HG03558 (cell line): ENCODE results near the gene CARD11.

Source experiments
- ATAC-seq: cut with Tn5 transposase; IDR thresholded peaks from one replicate; pipeline ENCODE4 v1.9.1; 2021; ENCODE audit warnings: moderate number of reproducible peaks; ENCODE audit not compliant: unreplicated experiment; ENCODE audit errors: extremely low read depth

Gene CARD11

GRCh38 chr7:2953099-2953498 is 90.6 kb downstream of the CARD11 start:
- no peak for ATAC-seq

DNA sequence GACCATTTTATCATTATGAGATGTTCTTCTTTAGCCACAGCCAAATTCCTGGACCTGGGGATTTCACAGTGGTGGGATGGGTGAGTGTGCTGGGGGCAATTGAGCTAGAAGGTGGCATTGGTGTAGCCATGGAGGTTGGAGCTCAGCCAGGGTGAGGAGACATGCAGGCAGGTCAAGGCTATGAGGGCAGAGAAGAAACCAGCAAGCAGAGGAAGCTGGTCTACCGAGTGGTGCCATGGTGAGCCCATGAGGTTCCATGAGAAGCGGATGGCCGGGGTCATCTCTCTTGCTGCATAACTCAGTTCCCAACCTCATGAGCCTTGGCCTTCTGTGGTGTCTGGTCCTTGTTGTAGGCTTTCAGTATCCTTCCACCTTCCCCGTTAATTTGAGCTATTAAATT is 91.4 kb downstream of the CARD11 start:
- no peak for ATAC-seq

DNA sequence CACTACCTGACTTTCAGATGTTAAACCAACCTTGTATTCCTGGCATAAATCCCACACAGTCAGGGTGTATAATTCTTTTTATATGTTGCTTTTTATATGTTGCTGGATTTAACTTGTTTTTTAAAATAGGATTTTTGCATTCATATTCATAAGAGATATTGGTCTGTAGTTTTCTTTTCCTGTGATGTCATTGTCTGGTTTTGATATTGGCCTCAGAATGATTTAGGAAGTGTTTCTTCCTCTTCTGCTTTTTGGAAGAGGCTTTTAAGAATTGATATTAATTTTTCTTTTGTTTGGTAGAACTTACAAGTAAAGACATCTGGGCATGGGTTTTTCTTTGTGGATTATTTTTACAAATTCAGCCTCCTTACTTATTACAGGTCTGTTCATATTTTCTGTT is 93.1 kb downstream of the CARD11 start:
- ATAC-seq, result no peak

DNA sequence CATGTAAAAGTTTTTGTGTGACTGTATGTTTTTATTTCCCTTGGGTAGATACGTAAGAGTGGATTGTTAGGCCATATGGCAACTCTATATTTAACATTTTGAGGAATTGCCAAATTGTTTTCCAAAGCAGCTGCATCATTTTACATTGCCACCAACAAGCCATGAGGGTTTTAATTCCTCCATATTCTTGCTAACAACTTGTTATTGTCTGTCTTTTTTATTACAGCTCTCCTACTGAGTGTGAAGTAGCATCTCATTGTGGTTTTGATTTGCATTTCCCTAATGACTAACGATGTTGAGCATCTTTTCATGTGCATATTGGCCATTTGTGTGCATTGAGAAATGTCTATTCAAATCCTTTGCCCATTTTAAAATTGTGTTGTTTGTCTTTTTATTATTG is 94.9 kb downstream of the CARD11 start:
- no peak for ATAC-seq

DNA sequence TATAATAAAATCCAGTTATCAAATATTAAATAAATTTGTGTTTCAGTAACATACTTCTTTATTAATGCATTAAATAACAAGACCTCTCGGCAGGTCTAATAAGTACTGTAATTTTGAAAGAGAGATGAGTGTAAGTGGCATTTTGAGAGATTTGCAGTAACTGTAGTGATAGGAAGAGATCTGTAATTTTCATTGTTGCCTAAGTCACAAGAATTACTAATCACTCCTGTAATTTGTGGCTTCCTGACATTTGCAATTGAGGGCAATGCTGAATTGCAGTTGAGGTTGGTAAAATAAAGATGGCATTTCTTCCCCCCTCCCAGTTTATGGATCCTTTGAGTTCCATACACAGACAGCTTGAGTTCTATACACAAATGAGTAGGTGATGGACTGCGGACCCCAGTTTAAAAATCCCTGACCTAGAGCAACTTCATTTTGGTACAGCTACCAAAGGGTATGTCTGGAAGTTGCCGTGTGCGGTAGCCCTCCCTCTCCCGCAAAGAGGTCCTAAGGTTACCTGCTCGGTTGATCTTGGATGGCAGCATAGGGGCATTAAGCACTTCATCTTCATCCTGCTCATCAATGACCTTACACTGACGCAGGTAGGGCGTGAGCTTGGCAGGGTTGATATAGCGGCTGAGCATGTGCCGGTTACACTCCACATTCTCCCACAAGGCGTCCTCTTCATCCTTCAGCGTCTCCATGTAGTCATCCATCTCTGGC is 96.4 kb downstream of the CARD11 start:
- ATAC-seq, result no peak

- ATAC-seq, result no peak
Observed at GRCh38 chr7:2945171-2945570, 98.5 kb downstream of the CARD11 start.

GRCh38 chr7:2944739-2945138 is 98.9 kb downstream of the CARD11 start:
- no peak for ATAC-seq

GRCh38 chr7:2943851-2944601 is 99.6 kb downstream of the CARD11 start:
- ATAC-seq, result no peak

GRCh38 chr7:2941216-2941859 is 102.3 kb downstream of the CARD11 start:
- no peak for ATAC-seq

GRCh38 chr7:2940466-2940865 is 103.2 kb downstream of the CARD11 start:
- no peak for ATAC-seq

DNA sequence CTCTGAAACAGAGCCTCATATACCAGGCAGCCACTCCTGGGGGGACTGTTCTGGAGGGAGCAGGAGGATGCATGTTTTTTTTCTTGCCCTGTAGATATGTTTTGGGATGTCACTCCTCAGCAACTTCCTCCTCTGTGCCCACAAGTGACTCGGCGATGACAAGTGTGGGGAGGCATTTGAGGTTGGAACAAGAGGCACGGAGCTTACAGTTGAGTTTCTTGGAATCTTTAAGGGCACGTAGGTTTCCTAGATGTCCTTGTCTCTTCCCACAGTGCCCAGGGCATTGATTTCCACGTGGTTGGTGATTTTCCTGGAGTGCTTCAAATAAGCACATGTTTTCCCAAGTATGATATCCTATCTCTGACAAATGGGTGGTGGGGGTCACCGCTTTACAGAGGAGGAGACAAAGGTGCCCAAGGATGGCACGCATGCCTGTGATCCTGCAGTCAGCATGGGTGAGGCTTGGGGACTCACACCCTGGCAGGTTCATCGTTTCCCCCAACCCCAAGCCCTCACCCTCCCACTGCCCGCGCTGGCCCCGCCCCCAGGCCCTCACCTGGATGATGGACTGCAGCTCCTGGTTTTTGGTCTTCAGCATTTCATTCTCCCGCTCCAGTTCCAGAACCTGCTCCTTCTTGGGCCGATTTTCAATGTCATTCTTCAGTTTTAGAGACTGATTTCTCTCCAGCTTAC is 104.3 kb downstream of the CARD11 start:
- no peak for ATAC-seq

DNA sequence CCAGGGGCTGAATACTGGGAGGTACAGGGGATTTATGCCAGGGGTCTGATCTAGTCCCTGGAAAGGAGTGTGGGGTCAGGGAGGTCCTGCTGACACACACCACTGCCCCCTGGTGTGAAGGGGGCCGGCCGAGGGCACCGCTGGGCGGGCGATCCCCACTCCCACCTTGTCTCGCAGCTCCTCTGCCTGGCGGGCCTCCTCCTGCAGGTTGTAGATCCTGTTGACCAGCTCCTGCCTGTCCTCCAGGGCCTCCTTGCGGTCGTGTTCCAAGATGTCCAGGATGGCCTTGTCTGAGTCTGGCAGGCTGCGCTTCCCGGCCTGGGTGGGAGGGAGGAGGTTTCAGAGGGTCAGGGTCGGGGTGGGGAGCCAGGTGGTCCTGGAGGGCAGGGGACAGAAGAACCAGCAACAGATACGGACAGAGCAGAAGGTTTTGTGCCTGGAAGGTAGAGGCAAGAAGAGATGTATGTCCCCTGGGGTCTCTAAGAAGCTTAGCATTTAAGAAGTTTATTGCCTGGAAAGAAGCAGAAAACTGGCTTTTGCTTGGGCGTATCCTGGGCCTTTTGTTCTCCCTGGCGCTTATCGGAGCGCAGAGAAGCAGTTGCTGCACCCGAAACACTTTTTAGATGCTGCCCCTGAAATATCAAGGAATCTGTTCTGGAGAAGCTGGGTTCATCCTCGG is 105.0 kb downstream of the CARD11 start:
- ATAC-seq, result no peak

- ATAC-seq, result no peak
Observed at GRCh38 chr7:2937701-2938513, 105.8 kb downstream of the CARD11 start.

- ATAC-seq, result no peak
Observed at GRCh38 chr7:2936891-2937580, 106.6 kb downstream of the CARD11 start.

DNA sequence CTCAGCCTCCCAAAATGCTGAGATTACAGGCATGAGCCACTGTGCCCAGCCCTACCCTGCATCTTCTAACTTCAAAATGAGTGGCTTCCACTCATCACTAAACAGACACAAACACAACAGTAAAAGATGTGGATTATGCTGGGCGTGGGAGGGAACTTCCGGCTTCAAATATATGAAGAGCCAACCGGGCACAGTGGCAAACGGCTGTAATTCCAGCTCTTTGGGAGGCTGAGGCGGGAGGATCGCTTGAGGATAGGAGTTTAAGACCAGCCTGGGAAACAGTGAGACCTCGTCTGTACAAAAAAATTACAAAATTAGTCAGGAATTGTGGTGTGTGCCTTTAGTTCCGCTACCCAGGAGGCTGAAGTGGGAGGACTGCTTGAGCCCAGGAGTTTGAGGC is 107.4 kb downstream of the CARD11 start:
- ATAC-seq, result no peak

DNA sequence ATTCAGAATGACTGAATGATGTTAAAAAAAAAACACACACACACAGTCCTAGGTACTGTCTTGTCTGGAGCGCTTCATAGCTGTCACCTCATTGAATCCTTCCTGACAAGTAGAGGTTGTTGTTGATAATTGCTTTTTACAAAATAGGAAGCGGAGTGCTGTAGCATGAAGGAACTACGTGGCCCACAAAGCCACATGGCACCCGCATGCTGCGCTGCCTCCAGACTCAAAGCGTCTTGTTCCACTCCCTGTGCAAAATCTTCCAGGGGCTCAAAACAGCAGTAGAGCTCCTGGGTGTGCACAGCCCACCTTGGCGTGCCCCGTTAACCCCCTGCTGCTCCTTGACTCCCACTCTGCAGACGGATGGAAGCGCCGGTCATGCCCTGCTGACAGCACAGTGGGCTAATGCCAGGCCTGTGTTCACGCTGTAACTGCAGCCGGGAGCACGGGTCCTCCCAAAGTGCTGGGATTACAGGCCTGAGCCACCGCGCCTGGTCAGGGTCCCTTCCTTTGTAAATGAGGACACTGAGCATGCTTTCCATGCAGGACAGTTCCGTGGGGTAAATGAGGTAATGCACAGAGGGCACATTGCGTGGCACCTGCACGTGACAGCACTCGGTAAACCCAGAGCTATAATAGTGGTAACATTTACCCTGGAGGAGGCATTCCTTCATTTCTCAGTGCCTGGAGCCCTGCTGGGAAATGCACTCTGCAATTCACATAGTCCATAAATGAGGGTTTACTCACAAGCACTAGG is 108.5 kb downstream of the CARD11 start:
- ATAC-seq, result no peak

- no peak for ATAC-seq
Observed at GRCh38 chr7:2934211-2934731, 109.4 kb downstream of the CARD11 start.
